ENCODE data around the gene EML2.

EML2 gene

DNA sequence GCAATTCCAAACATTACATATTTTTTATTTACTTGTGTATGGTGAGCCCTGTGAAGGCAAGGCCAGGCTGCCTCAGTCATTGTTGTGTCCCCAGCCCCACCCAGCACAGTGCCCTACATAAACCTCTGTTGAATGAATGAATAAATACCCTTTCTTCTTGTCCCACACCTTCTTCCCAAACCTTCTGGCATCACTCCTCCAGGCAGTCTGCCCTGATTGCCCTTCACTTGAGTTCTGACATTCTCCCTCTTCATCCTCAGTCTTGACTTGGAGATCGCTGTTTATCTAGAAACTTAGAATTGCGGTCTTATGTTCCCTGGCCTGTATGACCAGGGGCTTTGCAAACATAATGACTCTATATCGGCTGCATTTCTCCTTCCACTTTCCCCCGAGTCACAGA lies 49.4 kb downstream of the EML2 start:
- in situ Hi-C loops (cut with MboI; ENCODE audit: low pct_unique_long_range_greater_than_20kb, low sequenced_read_pairs, unreplicated experiment): no loop called here
- no peak for DNase-seq (ENCODE audit: low spot score)
- TF ChIP-seq, protein P1, sequence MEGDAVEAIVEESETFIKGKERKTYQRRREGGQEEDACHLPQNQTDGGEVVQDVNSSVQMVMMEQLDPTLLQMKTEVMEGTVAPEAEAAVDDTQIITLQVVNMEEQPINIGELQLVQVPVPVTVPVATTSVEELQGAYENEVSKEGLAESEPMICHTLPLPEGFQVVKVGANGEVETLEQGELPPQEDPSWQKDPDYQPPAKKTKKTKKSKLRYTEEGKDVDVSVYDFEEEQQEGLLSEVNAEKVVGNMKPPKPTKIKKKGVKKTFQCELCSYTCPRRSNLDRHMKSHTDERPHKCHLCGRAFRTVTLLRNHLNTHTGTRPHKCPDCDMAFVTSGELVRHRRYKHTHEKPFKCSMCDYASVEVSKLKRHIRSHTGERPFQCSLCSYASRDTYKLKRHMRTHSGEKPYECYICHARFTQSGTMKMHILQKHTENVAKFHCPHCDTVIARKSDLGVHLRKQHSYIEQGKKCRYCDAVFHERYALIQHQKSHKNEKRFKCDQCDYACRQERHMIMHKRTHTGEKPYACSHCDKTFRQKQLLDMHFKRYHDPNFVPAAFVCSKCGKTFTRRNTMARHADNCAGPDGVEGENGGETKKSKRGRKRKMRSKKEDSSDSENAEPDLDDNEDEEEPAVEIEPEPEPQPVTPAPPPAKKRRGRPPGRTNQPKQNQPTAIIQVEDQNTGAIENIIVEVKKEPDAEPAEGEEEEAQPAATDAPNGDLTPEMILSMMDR (IDR thresholded peaks at IDR 0.05; ENCODE audit: extremely low read depth, insufficient read depth, missing control alignments): no peak

DNA sequence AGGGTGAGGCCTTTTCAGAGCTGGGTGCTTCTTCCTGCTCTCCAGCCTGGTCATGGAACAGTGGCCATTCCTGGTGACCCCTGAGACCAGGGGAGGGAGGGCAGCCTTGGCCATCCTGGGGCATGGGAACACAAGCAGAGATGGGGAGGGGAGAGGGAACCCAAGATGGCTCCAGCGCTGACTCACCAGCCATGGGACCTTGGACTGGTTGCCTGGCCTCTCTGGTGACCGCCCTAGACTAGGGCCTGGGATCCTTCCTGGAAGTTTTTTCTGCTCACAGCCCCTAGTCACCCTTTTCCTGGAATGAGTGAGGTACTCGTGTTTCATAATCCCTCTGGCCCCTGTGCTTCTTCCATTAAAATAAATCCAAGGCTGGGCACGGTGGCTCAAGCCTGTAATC lies 51.3 kb downstream of the EML2 start:
- in situ Hi-C loops (cut with MboI; ENCODE audit: low pct_unique_long_range_greater_than_20kb, low sequenced_read_pairs, unreplicated experiment): no loop called here
- TF ChIP-seq, protein P1 (IDR thresholded peaks at IDR 0.05; ENCODE audit: extremely low read depth, insufficient read depth, missing control alignments): no peak
- no peak for DNase-seq (ENCODE audit: low spot score)

DNA sequence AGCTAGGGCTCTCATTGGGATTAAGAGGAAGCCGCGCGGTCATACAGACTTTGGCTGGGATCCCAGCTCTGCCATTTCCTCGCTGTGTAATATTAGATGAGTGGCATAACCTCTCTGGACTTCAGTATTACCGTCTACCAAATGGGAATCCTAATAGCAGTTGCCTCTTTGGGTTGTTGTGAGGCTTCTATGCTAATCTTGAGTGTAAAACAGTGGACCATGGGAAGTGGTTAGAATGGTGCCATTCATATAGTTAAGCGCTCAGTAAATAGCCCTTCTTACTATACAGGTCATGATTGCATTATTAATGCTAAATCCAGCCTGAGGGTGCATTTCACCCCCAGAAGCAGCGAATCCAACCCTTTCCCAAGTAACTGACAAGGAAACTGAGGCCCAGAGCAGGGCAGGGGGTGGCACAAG lies 54.0 kb downstream of the EML2 start:
- in situ Hi-C loops (cut with MboI; ENCODE audit: low pct_unique_long_range_greater_than_20kb, low sequenced_read_pairs, unreplicated experiment): no loop called here
- no peak for DNase-seq (ENCODE audit: low spot score)
- TF ChIP-seq, protein P1 (IDR thresholded peaks at IDR 0.05; ENCODE audit: extremely low read depth, insufficient read depth, missing control alignments): no peak

DNA sequence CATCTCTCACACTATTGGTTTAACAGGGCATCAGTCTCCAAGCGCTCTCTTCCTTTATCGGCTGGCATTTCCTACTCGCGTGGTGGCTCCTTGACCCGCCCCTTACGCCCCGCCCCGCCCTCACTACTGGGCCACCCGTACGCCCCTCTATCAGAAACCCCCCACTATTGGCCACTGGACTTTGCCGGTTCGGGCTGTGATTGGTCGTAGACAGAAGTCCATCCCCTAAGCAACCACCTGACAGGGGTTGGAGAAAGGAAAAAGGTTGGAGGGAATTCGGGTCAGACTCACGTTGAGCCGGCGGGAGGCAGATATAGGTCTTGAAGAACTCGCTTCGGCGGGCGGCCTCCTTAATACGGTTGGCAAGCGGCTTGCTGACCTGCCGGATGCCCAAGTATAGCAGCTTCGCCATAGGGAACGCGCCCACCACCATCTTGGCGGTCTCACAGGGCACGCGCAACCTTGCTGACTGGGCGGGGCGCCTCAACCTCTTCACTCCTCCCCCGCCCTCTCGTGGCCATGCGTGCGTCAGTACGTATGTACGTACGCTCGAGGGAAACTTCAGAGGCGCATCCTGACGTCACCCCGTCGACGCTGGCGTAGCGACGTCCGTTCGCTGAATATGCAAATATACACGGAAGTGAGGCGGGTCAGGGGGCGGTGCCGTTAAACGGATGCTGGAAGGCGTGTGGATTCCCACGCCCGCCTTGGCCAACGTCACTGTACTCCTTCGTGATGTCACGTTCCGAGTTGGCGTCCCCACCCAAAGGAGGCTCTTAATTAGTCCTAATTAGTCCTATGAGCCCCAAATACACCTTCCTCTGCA lies 54.7 kb downstream of the EML2 start, which contains the start of gene OPA3:
Gene OPA3 (minus strand): TSS at position 471 of the 826 bp plus-strand sequence. CDS start 38 bp downstream, at position 433.
- in situ Hi-C loops (cut with MboI; ENCODE audit: low pct_unique_long_range_greater_than_20kb, low sequenced_read_pairs, unreplicated experiment): no loop called here
- TF ChIP-seq, protein P1 (IDR thresholded peaks at IDR 0.05; ENCODE audit: extremely low read depth, insufficient read depth, missing control alignments): no peak

DNA sequence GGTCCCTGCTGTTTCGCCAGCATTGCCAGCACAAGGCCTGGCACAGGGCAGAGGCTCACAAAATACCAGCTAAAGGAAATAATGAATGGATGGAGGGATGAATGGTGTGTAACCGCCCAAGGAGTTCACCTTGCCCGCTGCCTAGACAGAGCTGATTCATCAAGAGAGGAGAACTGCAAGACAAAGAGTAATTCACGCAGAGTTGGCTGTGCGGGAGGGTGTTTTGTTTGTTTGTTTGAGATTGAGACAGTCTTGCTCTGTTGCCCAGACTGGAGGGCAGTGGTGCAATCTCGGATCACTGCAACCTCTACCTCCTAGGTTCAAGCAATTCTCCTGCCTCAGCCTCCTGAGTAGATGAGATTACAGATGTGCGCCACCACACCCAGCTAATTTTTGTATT lies 57.6 kb downstream of the EML2 start:
- in situ Hi-C loops (cut with MboI; ENCODE audit: low pct_unique_long_range_greater_than_20kb, low sequenced_read_pairs, unreplicated experiment): no loop called here
- TF ChIP-seq, protein P1 (IDR thresholded peaks at IDR 0.05; ENCODE audit: extremely low read depth, insufficient read depth, missing control alignments): no peak
- DNase-seq (ENCODE audit: low spot score): no peak

More for the DNA sequence above, 54.7 kb downstream of the EML2 start, which contains the start of gene OPA3:
- DNase-seq (ENCODE audit: low spot score): peak; percentile 97

DNA sequence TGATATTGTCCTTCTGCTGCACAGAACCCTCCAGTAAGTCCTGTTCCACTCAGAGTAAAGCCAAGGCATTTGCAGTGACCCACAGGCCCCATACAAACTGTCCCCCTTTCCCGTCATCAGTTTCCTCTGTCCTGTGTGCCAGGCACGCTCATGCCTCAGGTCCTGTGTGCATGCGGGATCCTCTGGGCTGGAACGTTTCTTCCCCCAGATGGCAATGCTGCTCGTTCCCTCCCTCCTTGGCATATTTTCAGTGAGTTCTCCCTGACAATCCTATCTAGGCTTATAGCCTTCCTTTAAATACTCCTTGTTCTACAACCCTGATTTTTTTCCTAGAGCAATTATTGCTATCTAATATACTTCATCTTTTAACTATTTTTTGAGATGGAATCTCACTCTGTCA lies 60.3 kb downstream of the EML2 start:
- DNase-seq (ENCODE audit: low spot score): no peak
- in situ Hi-C loops (cut with MboI; ENCODE audit: low pct_unique_long_range_greater_than_20kb, low sequenced_read_pairs, unreplicated experiment): no loop called here
- TF ChIP-seq, protein P1 (IDR thresholded peaks at IDR 0.05; ENCODE audit: extremely low read depth, insufficient read depth, missing control alignments): no peak
